ENCODE measurements around the gene WDR35.

The WDR35 gene

GRCh38 chr2:20008703-20009102, 18.8 kb upstream of the WDR35 start:
- DNase-seq = no peak

DNA sequence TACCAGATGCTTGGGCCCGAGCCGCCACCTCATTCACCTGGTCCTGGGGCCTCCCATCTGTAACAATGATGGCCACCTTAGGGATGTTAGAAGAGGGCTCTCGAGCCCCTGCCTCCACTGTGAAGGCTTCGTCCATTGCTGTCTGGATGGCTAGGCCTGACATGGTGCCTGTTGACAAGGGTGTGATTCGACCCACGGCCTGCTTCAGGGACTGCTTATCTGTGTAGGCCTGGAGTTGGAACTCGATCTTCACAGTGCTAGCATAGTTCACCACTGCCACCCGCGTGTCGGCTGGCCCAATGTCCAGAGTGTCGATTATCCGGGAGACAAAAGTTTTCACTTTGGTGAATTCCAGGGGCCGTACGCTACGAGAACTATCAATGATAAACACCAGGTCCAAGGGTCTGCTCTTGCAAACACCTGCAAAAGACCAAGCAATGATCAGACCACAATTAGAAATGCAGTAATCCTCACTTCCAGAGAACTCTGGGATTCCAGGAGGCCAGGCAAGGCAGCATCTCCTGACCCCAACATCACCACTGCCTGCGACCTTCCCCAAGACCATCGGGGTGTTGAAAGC, 16.1 kb upstream of the WDR35 start:
- no peak for DNase-seq

GRCh38 chr2:20005067-20005627, 15.2 kb upstream of the WDR35 start:
- DNase-seq = no peak

- DNase-seq = no peak
Measured at GRCh38 chr2:20001361-20001863, 11.5 kb upstream of the WDR35 start.

GRCh38 chr2:19993731-19994130, 3.8 kb upstream of the WDR35 start:
- no peak for DNase-seq

- DNase-seq = no peak
Measured at GRCh38 chr2:19991895-19992294, 2.0 kb upstream of the WDR35 start.

GRCh38 chr2:19990416-19990728, 467 bp upstream of the WDR35 start:
- no peak for DNase-seq

DNA sequence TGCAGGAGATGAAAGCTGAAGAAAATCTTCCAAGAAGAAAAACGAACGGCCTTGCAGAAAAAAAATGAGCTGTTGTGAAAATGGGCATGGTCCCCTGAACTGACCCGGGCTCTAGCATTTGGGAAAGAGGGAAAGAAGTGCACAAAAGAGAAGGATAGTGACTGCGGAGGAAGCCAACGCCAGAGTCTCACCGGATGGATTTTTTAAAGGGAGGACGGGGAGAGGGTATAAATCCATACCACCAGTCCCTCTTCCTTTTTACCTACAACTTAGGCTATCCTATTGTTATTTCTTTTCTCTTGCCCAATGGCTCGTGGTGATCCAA, 601 bp downstream of the WDR35 start:
- DNase-seq = no peak

DNA sequence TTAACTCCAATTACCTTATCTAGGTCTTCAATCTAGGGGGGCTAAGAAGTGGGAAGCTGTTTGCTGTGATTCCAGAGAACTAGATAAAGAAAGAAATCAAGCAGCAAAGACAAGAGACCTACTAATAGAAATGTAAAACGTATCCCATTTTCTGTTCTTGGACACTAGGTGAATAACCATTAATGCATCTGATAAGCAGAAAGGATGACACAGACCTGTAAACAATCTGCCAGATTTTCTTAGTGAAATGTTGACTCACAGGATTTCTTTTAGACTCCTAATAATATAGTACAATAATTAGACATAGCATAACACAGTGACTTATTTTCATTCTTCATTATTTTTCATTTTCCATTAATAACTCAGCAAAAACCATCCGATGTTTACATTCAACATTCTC, 1.3 kb downstream of the WDR35 start:
- no peak for DNase-seq

DNA sequence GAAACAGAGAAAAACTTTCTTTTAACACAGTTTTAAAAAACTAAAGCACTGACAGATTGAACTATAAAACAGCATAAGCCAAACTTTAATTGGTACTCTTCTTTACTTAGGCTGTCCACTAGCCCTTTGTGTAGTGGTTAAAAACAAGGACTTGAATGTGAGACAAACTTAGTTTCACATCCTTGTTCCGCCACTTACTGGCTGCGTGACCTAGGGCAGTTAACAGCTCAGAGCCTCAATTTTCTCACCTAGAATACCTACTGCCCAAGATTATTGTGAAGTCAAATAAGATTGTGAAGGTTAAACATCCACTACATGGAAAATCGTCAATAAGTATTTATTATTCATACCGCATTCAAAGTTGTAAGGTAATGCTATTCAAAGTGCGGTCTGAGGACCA, 2.0 kb downstream of the WDR35 start:
- DNase-seq = no peak

- DNase-seq = no peak
Measured at GRCh38 chr2:19982268-19982667, 7.6 kb downstream of the WDR35 start.

DNA sequence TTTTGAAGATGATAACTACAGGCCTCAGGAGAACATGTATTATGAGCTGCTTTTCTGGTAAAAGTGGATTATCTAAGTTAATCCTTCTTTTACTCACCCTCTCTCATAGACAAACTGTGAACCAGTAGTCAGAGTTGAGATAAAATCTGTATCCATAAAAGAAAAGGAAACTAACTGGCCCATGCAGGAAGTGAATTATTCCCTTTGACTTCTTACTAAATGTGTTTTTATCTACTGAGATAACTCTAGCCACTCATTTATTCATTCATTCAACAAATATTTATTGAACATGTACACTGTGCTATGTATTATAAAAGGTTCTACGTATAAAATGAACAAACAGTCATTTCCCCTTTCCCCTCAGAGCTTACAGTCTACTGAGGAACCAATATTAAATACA, 10.0 kb downstream of the WDR35 start:
- DNase-seq = no peak

- no peak for DNase-seq
Measured at GRCh38 chr2:19973466-19973865, 16.4 kb downstream of the WDR35 start.

GRCh38 chr2:19971691-19972090, 18.2 kb downstream of the WDR35 start:
- DNase-seq = no peak

- no peak for DNase-seq
Measured at GRCh38 chr2:19963386-19963785, 26.5 kb downstream of the WDR35 start.

DNA sequence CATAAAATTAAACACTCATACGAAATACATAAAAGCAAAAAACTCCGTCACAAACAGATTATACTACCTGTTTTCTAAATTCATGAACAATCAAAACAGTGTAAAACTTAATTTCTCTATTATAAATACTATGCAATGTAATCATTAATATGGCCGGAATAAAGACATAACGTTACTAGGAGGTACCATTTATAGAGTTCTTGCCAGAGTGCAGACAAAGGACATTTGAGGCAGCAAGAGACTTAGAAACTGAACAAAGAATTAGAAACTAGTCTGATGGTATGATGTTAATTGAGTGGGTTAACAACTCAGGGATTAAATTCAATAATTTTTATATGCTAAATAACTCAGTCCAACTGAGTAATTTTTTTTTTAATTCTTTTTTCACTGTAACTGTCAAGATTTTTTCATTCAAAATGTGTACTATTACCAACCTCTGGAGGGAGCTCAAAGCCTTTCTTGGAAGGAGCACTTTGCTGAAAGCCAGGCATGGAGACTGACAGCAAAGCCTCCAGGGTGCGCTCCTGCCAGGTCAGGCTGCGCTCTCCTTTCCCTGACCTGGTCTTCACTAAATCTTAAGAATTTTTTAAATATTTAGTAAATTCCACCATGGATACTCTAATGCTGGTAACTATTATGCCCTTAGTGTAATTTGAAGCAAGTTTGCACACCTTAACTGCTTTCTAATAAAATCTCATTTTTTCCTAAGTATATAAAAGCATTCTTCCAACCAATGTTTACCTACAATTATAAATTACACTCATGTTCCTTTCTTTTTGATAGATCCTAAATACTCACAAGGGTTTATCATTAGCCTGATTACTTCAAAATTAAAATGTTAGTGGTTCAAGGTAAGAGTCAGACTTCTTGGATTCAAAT, 34.1 kb downstream of the WDR35 start:
- no peak for DNase-seq

- DNase-seq = no peak
Measured at GRCh38 chr2:19949071-19949470, 40.8 kb downstream of the WDR35 start.

GRCh38 chr2:19947184-19947940, 42.5 kb downstream of the WDR35 start:
- DNase-seq = no peak

GRCh38 chr2:19944205-19944845, 45.6 kb downstream of the WDR35 start:
- DNase-seq = no peak

DNA sequence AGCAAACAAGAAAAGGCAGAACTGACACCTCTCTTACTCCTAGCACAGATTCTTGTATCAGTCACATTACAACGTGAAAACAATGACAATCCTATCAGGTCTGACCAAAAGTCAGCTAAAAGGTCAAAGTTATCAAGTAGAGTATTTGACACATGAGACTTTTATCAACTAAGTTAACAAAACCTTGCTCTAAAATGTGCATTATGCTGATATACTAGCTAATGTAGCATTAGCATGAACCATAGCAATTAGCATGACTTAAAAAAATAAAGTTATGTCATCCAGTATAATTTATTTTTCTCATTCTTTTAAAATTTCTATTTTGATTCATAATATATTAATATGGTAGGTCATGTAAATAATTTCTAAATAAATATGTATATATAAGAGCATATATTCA, 46.7 kb downstream of the WDR35 start:
- no peak for DNase-seq

DNA sequence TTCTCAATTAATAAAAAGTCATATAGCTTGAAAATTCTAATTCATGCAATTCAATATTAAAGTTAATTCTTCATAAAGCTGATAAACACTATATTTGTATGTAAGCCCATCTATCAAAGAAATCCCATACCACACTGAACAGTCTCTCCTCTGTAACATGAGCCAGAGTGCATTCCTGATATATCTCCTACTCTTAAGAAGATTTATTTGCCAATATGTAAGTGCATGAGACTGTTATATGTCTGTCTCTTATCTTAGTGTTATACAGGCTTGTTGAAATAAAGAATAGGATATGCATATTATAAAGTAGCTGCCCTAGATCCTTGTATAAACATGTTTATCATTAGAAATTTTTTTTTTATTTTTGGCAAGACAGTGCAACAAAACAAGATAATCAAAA, 47.7 kb downstream of the WDR35 start:
- no peak for DNase-seq

GRCh38 chr2:19937004-19937403, 52.9 kb downstream of the WDR35 start:
- DNase-seq = no peak

- DNase-seq = no peak
Measured at GRCh38 chr2:19936203-19936602, 53.7 kb downstream of the WDR35 start.
